Osteoblast (primary cell): ENCODE results near the gene FOS. TPM values are rescaled to one million over a fixed set of nuclear protein-coding genes. Genes with fewer than 3 reads are reported as not detected.

Experiments used
- DNase-seq: peaks from one replicate; pipeline ENCODE4 v3.0.0; 2011; ENCODE audit warnings: low spot score, mixed read lengths; ENCODE audit not compliant: insufficient read length; ENCODE audit errors: missing footprints
- H2AFZ ChIP-seq: 2 replicates; pipeline ENCODE4 v1.6.0; 2011; ENCODE audit warnings: mild to moderate bottlenecking, low read length
- H3K27ac ChIP-seq: 2 replicates; pipeline ENCODE4 v1.5.1; 2011; ENCODE audit warnings: mild to moderate bottlenecking, low read depth, low read length, moderate library complexity
- H3K27me3 ChIP-seq: 2 replicates; pipeline ENCODE4 v1.6.0; 2012; ENCODE audit warnings: mild to moderate bottlenecking, control low read depth, inconsistent platforms, low read length, moderate library complexity; ENCODE audit not compliant: insufficient read depth
- H3K36me3 ChIP-seq: 2 replicates; pipeline ENCODE4 v1.5.1; 2011; ENCODE audit warnings: mild to moderate bottlenecking, low read length, control low read depth, moderate library complexity; ENCODE audit not compliant: insufficient read depth
- H3K4me1 ChIP-seq: 2 replicates; pipeline ENCODE4 v1.5.1; 2011; ENCODE audit warnings: mild to moderate bottlenecking, low read length, control low read depth, moderate library complexity; ENCODE audit not compliant: insufficient read depth
- H3K4me2 ChIP-seq: 2 replicates; pipeline ENCODE4 v1.6.0; 2011; ENCODE audit warnings: mild to moderate bottlenecking, low read length; ENCODE audit not compliant: insufficient read depth
- H3K4me3 ChIP-seq: fragments of 200-600 bp; sonication (generic); 3 replicates; pipeline ENCODE4 v1.5.1; 2012; ENCODE audit warnings: mild to moderate bottlenecking, low read length, inconsistent platforms; ENCODE audit not compliant: insufficient read depth
- H3K79me2 ChIP-seq: 2 replicates; pipeline ENCODE4 v1.6.0; 2012; ENCODE audit warnings: mild to moderate bottlenecking, low read length, control low read depth, inconsistent platforms; ENCODE audit not compliant: insufficient read depth
- H3K9me3 ChIP-seq: 2 replicates; pipeline ENCODE4 v1.5.1; 2011; ENCODE audit warnings: low read depth, low read length, control low read depth
- H4K20me1 ChIP-seq: 2 replicates; pipeline ENCODE4 v1.6.0; 2012; ENCODE audit warnings: mild to moderate bottlenecking, low read length, control low read depth; ENCODE audit not compliant: insufficient read depth
- total RNA-seq: library from RNA; depleted of rRNA; stranded (reverse); fragments of >200 nt; gene quantifications from 2 replicates; pipeline ENCODE4 v1.2.3, GENCODE V29; 2012
- TF ChIP-seq, protein P1 (sequence below): IDR thresholded peaks from 2 replicates; pipeline ENCODE4 v1.5.1; 2011; ENCODE audit warnings: mild to moderate bottlenecking, low read depth, low read length, moderate library complexity; ENCODE audit errors: extremely low read depth

FOS gene
- total RNA-seq, 1 donor, result 42.3 TPM

- Histone ChIP-seq H3K4me3 (no peak overlapping the region), H3K4me1 (no peaks in the 10 kb centered on the region), H3K4me2 (no peak overlapping the region), H3K36me3 (no peaks in the 10 kb centered on the region), H3K27me3 (peaks cover 2% of the 10 kb centered on the region), H3K27ac (no peak overlapping the region), H2AFZ (no peak overlapping the region), H3K9me3 (no peaks in the 10 kb centered on the region), H4K20me1 (no peaks in the 10 kb centered on the region), H3K79me2 (no peaks in the 10 kb centered on the region)
- peak; percentile 29 for DNase-seq
- TF ChIP-seq, protein P1, sequence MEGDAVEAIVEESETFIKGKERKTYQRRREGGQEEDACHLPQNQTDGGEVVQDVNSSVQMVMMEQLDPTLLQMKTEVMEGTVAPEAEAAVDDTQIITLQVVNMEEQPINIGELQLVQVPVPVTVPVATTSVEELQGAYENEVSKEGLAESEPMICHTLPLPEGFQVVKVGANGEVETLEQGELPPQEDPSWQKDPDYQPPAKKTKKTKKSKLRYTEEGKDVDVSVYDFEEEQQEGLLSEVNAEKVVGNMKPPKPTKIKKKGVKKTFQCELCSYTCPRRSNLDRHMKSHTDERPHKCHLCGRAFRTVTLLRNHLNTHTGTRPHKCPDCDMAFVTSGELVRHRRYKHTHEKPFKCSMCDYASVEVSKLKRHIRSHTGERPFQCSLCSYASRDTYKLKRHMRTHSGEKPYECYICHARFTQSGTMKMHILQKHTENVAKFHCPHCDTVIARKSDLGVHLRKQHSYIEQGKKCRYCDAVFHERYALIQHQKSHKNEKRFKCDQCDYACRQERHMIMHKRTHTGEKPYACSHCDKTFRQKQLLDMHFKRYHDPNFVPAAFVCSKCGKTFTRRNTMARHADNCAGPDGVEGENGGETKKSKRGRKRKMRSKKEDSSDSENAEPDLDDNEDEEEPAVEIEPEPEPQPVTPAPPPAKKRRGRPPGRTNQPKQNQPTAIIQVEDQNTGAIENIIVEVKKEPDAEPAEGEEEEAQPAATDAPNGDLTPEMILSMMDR, result no peak
Observed at GRCh38 chr14:75247286-75247922, 31.2 kb upstream of the FOS start.

DNA sequence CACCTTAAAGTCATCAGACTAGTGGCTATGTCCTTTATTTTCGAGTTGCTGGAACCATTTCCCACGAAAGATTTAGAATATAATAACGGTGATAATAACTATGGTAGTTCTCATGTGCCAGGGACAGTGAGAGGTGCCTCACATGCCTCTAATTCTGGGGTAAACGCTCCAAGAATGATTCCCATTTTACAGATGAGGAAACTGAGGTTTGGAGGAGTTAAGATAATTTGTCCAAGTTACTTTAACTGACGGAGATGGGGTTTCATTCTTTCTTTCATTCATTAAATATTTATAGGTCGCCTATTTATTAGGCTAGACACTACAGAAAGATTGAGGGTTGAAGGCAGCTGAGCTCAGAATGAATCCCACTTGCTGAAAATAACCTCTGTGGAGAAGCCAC is 30.7 kb upstream of the FOS start:
- no peaks in the 10 kb centered on the region for H3K79me2 ChIP-seq
- no peaks in the 10 kb centered on the region for H3K36me3 ChIP-seq
- H3K27me3 ChIP-seq, result peaks cover 2% of the 10 kb centered on the region
- no peak overlapping the region for H2AFZ ChIP-seq
- no peak for DNase-seq
- no peak overlapping the region for H3K27ac ChIP-seq
- TF ChIP-seq, protein P1, result no peak
- H4K20me1 ChIP-seq, result no peaks in the 10 kb centered on the region
- H3K4me2 ChIP-seq, result no peak overlapping the region
- no peak overlapping the region for H3K4me3 ChIP-seq
- H3K4me1 ChIP-seq, result no peaks in the 10 kb centered on the region
- no peaks in the 10 kb centered on the region for H3K9me3 ChIP-seq

DNA sequence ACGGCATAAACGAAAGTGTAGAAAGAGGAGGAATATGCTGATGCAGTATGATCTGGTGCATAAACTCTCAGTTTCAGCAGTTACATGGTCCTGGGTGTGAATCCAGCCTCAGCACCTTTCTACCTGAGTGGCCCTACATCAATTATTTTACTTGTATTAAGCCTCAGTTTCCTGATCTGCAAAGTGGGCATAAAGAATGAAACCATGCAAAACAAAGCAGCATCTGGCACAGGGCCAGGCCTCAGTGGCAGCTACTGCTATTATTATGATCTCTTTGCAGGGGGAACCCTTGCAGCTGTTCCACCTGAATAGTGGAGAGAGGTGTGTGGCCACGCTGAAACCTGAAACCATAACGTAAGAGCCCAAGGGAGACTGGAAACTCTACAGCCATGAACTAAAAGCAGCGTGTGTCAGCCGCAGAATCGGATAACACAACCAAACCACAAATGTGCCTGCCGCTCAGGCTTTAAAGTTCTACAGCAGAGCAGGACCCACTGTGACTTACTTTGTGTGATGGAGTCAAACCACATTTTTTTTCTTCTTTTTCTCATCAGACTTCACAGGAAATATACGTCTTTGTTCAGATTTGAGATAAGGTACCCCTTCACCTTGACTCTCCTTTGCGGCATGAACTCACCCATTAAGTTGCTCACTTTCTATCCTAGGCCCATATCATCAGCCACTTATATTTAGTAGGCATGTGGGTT is 29.2 kb upstream of the FOS start:
- Histone ChIP-seq H3K4me1 (no peaks in the 10 kb centered on the region), H3K9me3 (no peaks in the 10 kb centered on the region), H3K79me2 (no peaks in the 10 kb centered on the region), H3K27ac (no peak overlapping the region), H3K4me2 (no peak overlapping the region), H4K20me1 (no peaks in the 10 kb centered on the region), H3K4me3 (no peak overlapping the region), H3K36me3 (no peaks in the 10 kb centered on the region), H2AFZ (no peak overlapping the region), H3K27me3 (peaks cover 4% of the 10 kb centered on the region)
- DNase-seq, result peak; percentile 73
- TF ChIP-seq, protein P1, result no peak

DNA sequence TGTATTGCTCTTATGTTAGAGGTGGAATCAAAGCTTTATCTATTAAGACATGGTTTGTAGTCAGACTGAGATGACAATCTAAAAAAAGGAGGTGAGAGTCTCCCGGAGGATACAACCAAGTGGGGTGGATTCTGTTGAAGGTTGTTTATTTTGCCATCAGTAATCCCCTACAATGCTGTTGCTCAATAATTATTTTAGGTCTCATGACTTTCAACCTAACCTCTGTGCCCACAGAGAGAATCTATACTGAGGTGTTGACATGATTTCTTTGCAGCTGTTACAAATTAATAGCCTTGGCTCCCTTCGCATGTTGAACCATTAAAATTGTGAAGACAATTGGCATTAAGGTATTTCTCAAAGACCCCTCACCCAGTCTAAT is 28.7 kb upstream of the FOS start:
- DNase-seq, result no peak
- Histone ChIP-seq H3K4me2 (no peak overlapping the region), H3K4me1 (no peaks in the 10 kb centered on the region), H2AFZ (no peak overlapping the region), H3K9me3 (no peaks in the 10 kb centered on the region), H3K79me2 (no peaks in the 10 kb centered on the region), H3K27ac (no peak overlapping the region), H3K36me3 (no peaks in the 10 kb centered on the region), H4K20me1 (no peaks in the 10 kb centered on the region), H3K4me3 (no peak overlapping the region), H3K27me3 (peaks cover 5% of the 10 kb centered on the region)
- TF ChIP-seq, protein P1, result no peak
